Stomach (tissue), 9 donors: ENCODE measurements around the gene OLFML2A. TPM values are rescaled to one million over a fixed set of nuclear protein-coding genes. Genes with fewer than 3 reads are reported as not detected.

ENCODE experiments used
- DNase-seq, 2 donors: peaks; one replicate each; pipeline versions ENCODE4 v3.0.0 to v3.0.0-alpha.2; 2013 to 2019
- H3K27ac ChIP-seq, 5 donors: fragments of 200-600 bp in 4 of 5; sonication (generic) in 4 of 5; one replicate each; pipeline ENCODE4 v1.5.1; 2013 to 2019; ENCODE audit warnings: mild to moderate bottlenecking in 1 of 5, moderate library complexity in 1 of 5
- H3K27me3 ChIP-seq, 3 donors: fragments of 200-600 bp; sonication (generic); one replicate each; pipeline ENCODE4 v1.5.1; 2017 to 2019; ENCODE audit warnings: mixed run types in 1 of 3
- H3K36me3 ChIP-seq, 4 donors: fragments of 200-600 bp; sonication (generic); 1 replicate in 3 of 4; 2 replicates in 1 of 4; pipeline ENCODE4 v1.5.1; 2016 to 2019
- H3K4me1 ChIP-seq, 4 donors: fragments of 200-600 bp; sonication (generic); one replicate each; pipeline ENCODE4 v1.5.1; 2016 to 2019
- H3K4me3 ChIP-seq, 4 donors: fragments of 200-600 bp; sonication (generic) in 3 of 4; one replicate each; pipeline ENCODE4 v1.5.1; 2016 to 2019; ENCODE audit warnings: mild to moderate bottlenecking in 1 of 4
- H3K9me3 ChIP-seq, 4 donors: fragments of 200-600 bp; sonication (generic); one replicate each; pipeline ENCODE4 v1.5.1; 2016 to 2019
- EP300 ChIP-seq: sonication (generic); formaldehyde crosslinking; IDR thresholded peaks from one replicate; pipeline ENCODE4 v1.6.1; 2017; ENCODE audit warnings: antibody characterized with exemption
- POLR2A ChIP-seq, 4 donors: fragments of 450-650 bp; IDR thresholded peaks; one replicate each; pipeline ENCODE4 v1.6.1; 2016; ENCODE audit warnings: antibody characterized with exemption in 4 of 4, control low read depth in 2 of 4, mild to moderate bottlenecking in 1 of 4, moderate library complexity in 1 of 4
- POLR2AphosphoS5 ChIP-seq, 3 donors: sonication (generic); formaldehyde crosslinking; IDR thresholded peaks; one replicate each; pipeline ENCODE4 v1.6.1; 2016; ENCODE audit warnings: antibody characterized with exemption in 3 of 3
- WGBS, 5 donors: extraction: QIAGEN DNeasy Blood & Tissue Kit in 3 of 5; methylation state at CpG; one replicate each; pipeline versions ENCODE4 v1.1.5 to v1.1.7; 2013 to 2018; 5-methylcytosine and 5-hydroxymethylcytosine counted together
- intact Hi-C: fragments of 100-400 bp; cut with DNase I; formaldehyde crosslinking; loops from one replicate; pipeline ENCODE4 v1.15.1; 2023; ENCODE audit warnings: low total_unique reads
- polyA plus RNA-seq, 3 donors: library from polyadenylated mRNA; stranded (reverse); fragments of 200-250 nt; gene quantifications; one replicate each; pipeline ENCODE4 v1.2.3, GENCODE V29; 2013
- total RNA-seq, 5 donors: library from RNA; depleted of rRNA; stranded (reverse); fragments of >200 nt; gene quantifications; one replicate each; pipeline versions ENCODE4 v1.1.0 to v1.2.3, GENCODE V29; 2014 to 2016
- TF ChIP-seq, protein P1 (sequence below), 7 experiments: fragments of 450-650 bp in 4 of 7; fragments of 200-600 bp in 3 of 7; sonication (generic) in 3 of 7; IDR thresholded peaks; one replicate each; pipeline ENCODE4 v1.5.1; 2016 to 2019; ENCODE audit warnings: antibody characterized with exemption in 7 of 7, control low read depth in 2 of 7, mild to moderate bottlenecking in 1 of 7
- donor health status: healthy with polysubstance abuse.
- donor health status: Bipolar disorder and iron deficiency.
- donor health status: healthy.

OLFML2A gene
- total and polyA plus RNA-seq, 8 donors = 0.56 to 91.2 (median 3.5) TPM

DNA sequence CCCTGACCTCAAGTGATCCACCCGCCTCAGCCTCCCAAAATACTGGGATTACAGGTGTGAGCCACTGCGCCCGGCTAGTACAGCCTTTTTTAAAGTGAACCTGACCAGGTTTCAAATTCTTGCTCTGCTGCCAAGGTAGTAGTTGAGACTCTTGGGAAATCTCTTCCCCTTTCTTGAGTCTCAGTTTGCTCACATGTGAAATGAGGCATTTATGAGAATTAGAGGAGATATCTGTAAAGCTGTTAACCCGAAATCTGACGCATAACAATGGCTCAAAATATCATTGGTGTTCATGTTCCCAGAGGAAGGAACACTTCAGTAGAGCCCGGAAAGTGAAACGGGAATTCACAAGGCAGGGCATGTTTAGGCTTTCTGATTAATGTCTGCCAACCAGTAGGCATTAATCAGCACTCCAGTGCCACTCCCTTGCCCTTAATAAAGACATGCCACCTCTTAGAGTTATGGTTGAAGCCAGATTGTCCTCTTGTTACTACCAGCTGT, 86.5 kb downstream of the OLFML2A start:
- DNase-seq = peak in 1 of 2 donors; percentile 51
- intact Hi-C loops = no loop called here
- no peaks in the 10 kb centered on the region for H3K9me3 ChIP-seq
- peaks cover 22 to 26% (median 24%) of the 10 kb centered on the region in 4 donors for H3K36me3 ChIP-seq
- H3K4me1 ChIP-seq = peaks cover 36 to 61% (median 60%) of the 10 kb centered on the region in 4 donors
- TF ChIP-seq POLR2AphosphoS5 (IDR thresholded peaks at IDR 0.05) = peak in 2 of 3 donors; percentile 35 to 75
- no peak for TF ChIP-seq POLR2A (IDR thresholded peaks at IDR 0.05)
- TF ChIP-seq, protein P1, sequence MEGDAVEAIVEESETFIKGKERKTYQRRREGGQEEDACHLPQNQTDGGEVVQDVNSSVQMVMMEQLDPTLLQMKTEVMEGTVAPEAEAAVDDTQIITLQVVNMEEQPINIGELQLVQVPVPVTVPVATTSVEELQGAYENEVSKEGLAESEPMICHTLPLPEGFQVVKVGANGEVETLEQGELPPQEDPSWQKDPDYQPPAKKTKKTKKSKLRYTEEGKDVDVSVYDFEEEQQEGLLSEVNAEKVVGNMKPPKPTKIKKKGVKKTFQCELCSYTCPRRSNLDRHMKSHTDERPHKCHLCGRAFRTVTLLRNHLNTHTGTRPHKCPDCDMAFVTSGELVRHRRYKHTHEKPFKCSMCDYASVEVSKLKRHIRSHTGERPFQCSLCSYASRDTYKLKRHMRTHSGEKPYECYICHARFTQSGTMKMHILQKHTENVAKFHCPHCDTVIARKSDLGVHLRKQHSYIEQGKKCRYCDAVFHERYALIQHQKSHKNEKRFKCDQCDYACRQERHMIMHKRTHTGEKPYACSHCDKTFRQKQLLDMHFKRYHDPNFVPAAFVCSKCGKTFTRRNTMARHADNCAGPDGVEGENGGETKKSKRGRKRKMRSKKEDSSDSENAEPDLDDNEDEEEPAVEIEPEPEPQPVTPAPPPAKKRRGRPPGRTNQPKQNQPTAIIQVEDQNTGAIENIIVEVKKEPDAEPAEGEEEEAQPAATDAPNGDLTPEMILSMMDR (IDR thresholded peaks at IDR 0.05) = no peak
- TF ChIP-seq EP300 = no peak
- WGBS, 5 donors = 22 to 53% (median 35%) methylated on average over 7 of the region's 7 CpGs
- H3K27me3 ChIP-seq = no peaks in the 10 kb centered on the region
- peak overlapping the region in 1 of 4 donors; percentile 97 for H3K4me3 ChIP-seq
- peak overlapping the region; percentile 40 to 96 (median 94) for H3K27ac ChIP-seq

Other genes starting within 250 kb of the OLFML2A start
- gene NR6A1, start 5.8 kb upstream of the OLFML2A start, total RNA-seq = 1 to 10 TPM in 4 of 5 donors, not detected in 1; 1.5 to 3.2 (median 2.9) TPM
- under 1 TPM; 0.15 to 0.60 (median 0.44) TPM for gene NR6A1, start 5.8 kb upstream of the OLFML2A start, polyA plus RNA-seq
- not detected for gene WDR38, start 76.3 kb downstream of the OLFML2A start, total RNA-seq
- gene WDR38, start 76.3 kb downstream of the OLFML2A start, polyA plus RNA-seq = not detected
- 1,000 to 10,000 TPM in 4 of 5 donors, 100 to 1,000 TPM in 1; 941 to 2,249 (median 1,140) TPM for gene RPL35, start 84.8 kb downstream of the OLFML2A start, total RNA-seq
- gene RPL35, start 84.8 kb downstream of the OLFML2A start, polyA plus RNA-seq = 1,000 to 10,000 TPM; 5,221 to 6,131 (median 5,285) TPM
- gene ARPC5L, start 85.0 kb downstream of the OLFML2A start, total RNA-seq = 10 to 100 TPM in 4 of 5 donors, not detected in 1; 20.4 to 71.0 (median 29.3) TPM
- gene ARPC5L, start 85.0 kb downstream of the OLFML2A start, polyA plus RNA-seq = 10 to 100 TPM; 43.6 to 55.3 (median 49.6) TPM
- gene GOLGA1, start 163.9 kb downstream of the OLFML2A start, total RNA-seq = 10 to 100 TPM; 16.2 to 88.4 (median 20.4) TPM
- 1 to 10 TPM; 4.1 to 6.4 (median 5.0) TPM for gene GOLGA1, start 163.9 kb downstream of the OLFML2A start, polyA plus RNA-seq